ENCODE results near the gene BMP7. TPM values are rescaled to one million over a fixed set of nuclear protein-coding genes. Genes with fewer than 3 reads are reported as not detected.

Gene BMP7
- total and polyA plus RNA-seq, 2 of the 8 experiments (the other 6 are each of a cell fraction or from before 2014, with no cell fraction given) = 9.2 to 14.7 TPM

DNA sequence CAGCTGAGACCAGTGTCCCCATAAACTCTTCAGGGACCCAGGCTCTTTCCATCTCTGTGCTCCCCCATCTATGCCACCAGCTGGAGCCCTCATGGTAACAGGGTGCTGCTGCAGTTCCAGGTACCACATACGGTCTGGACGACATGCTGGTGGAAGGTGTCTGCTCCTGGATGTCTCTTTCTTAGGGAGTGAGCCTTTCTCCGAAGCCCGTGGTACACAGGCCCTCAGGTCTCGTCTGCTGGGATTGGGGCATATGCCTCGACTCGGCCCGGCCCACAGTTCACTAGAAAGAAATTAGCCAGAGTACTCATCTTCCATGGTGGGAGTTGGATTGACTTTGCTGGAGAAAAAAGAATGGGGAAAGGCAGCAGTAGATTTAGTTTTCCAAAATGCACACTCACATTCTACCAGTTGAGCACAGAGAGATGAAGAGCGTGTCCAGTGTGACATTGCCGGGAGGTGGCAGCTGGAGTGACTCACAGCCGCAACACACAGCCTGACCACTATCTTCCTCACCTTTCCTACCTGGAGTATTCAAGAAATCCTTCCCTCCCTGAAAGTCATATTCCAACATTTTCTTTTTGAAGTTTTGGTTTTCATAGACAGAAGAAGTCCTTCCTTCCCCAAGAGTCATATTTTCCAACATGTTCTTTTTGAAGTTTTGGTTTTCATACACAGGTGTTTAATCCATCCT lies 44.5 kb upstream of the BMP7 start:
- Histone ChIP-seq H3K4me2 (ENCODE audit: insufficient read depth in 1 of 2, low read depth in 2 of 2, low read length in 2 of 2) (no peak overlapping the region), H3K9me3 (ENCODE audit: insufficient read depth in 2 of 2, low read depth in 1 of 2, low read length in 1 of 2) (no peaks in the 10 kb centered on the region), H2AK5ac (ENCODE audit: low read depth, low read length) (no peak overlapping the region), H2AFZ (ENCODE audit: low read length) (no peak overlapping the region), H2BK120ac (replicated peaks; ENCODE audit: low read depth, low read length) (no peak overlapping the region), H4K5ac (ENCODE audit: insufficient read length, low read depth, low read length) (no peak overlapping the region), H2BK5ac (ENCODE audit: low read depth, low read length) (no peak overlapping the region), H3K23me2 (ENCODE audit: low read depth, low read length) (no peaks in the 10 kb centered on the region), H4K8ac (ENCODE audit: extremely low read depth, insufficient read depth, low read length) (no peak overlapping the region), H3K27ac (ENCODE audit: low read depth, low read length) (no peak overlapping the region), H3K4me3 (ENCODE audit: extremely low read depth in 1 of 4, insufficient read depth in 2 of 4, low read depth in 3 of 4, low read length in 4 of 4) (no peak overlapping the region), H3K18ac (ENCODE audit: extremely low read depth, low read length) (no peak overlapping the region), H3K23ac (ENCODE audit: insufficient read length) (no peak overlapping the region), H3K9ac (replicated peaks in 1 of 4; ENCODE audit: extremely low read depth in 1 of 4, low read depth in 3 of 4, low read length in 3 of 4) (no peak overlapping the region), H3K79me2 (ENCODE audit: control insufficient read depth in 1 of 2, insufficient read depth in 2 of 2, low read length in 2 of 2) (no peaks in the 10 kb centered on the region), H2BK12ac (ENCODE audit: low read depth, low read length) (no peak overlapping the region), H3K14ac (ENCODE audit: insufficient read length) (no peak overlapping the region), H3K36me3 (ENCODE audit: control insufficient read depth in 2 of 4, insufficient read depth in 4 of 4, low read length in 3 of 4) (no peaks in the 10 kb centered on the region), H4K91ac (replicated peaks; ENCODE audit: insufficient read length, low read length) (no peak overlapping the region), H3K4me1 (replicated peaks in 1 of 4; ENCODE audit: control insufficient read depth in 3 of 4, insufficient read depth in 4 of 4, low read length in 3 of 4) (no peaks in the 10 kb centered on the region), H2BK20ac (ENCODE audit: low read length) (no peak overlapping the region), H3K79me1 (ENCODE audit: low read depth, low read length) (no peaks in the 10 kb centered on the region), H2BK15ac (ENCODE audit: low read length) (no peak overlapping the region), H4K20me1 (replicated peaks in 1 of 2; ENCODE audit: control insufficient read depth in 1 of 2, insufficient read depth in 2 of 2, low read length in 2 of 2) (no peaks in the 10 kb centered on the region), H3K4ac (replicated peaks; ENCODE audit: insufficient read length, low read depth, low read length) (no peak overlapping the region), H3K27me3 (replicated peaks in 1 of 4; ENCODE audit: control insufficient read depth in 3 of 4, extremely low read depth in 1 of 4, insufficient read depth in 3 of 4, low read length in 3 of 4) (no peaks in the 10 kb centered on the region; a peak in 1 of 7 replicates), H3K56ac (replicated peaks; ENCODE audit: insufficient read length, low read depth, low read length) (no peak overlapping the region)
- TF ChIP-seq POLR2AphosphoS5 (IDR thresholded peaks at IDR 0.05; ENCODE audit: low read depth, low read length) = no peak
- no peak for TF ChIP-seq TAF7 (optimal IDR thresholded peaks at IDR 0.05; ENCODE audit: borderline replicate concordance, low read depth, low read length)
- no peak for TF ChIP-seq SIN3A (conservative IDR thresholded peaks at IDR 0.05 in 1 of 2, IDR thresholded peaks at IDR 0.05 in 1 of 2; ENCODE audit: low read depth in 1 of 2, low read length in 2 of 2)
- DNase-seq (ENCODE audit: low read depth in 1 of 2, low spot score in 2 of 2) = no peak
- POLR2A ChIA-PET (ENCODE audit: partially characterized antibody) = no interaction called here
- 88% methylated on average over 11 of the region's 11 CpGs; no CpG with 5 or more reads in 1 of the 2 experiments for WGBS, 2 experiments (ENCODE audit: extremely low coverage in 1 of 2, insufficient coverage in 1 of 2, insufficient read length in 1 of 2, insufficient replicate concordance in 2 of 2, low coverage in 1 of 2, low lambda C conversion rate in 2 of 2, missing lambda C conversion rate in 1 of 2)
- FAIRE-seq = no peak
- CTCF ChIA-PET (ENCODE audit: partially characterized antibody) = interaction anchor here (1.3 to 1.4 kb wide), 3 partner anchors 16 to 23 kb away, joined by 3 to 5 read pairs (median 3); no protein-coding TSS in a partner anchor

All from H1 (cell line).